ENCODE measurements around the gene MAPT.

MAPT gene

GRCh38 chr17:45950888-45951287, 56.5 kb downstream of the MAPT start:
- TF ChIP-seq TCF4 (CRISPR knock-in tag; IDR thresholded peaks at IDR 0.05; ENCODE audit: borderline replicate concordance) (no peak), ZNF565 (CRISPR knock-in tag; conservative IDR thresholded peaks at IDR 0.05; ENCODE audit: low read depth) (no peak), CSRNP3 (CRISPR knock-in tag; IDR thresholded peaks at IDR 0.05) (no peak), TSHZ2 (CRISPR knock-in tag; IDR thresholded peaks at IDR 0.05) (no peak), ISL1 (CRISPR knock-in tag; IDR thresholded peaks at IDR 0.05) (no peak), OSR1 (CRISPR knock-in tag; IDR thresholded peaks at IDR 0.05) (no peak), CSDC2 (CRISPR knock-in tag; IDR thresholded peaks at IDR 0.05) (no peak), RARB (CRISPR knock-in tag; IDR thresholded peaks at IDR 0.05) (no peak)
- no peak for ATAC-seq

GRCh38 chr17:45951403-45951802, 57.0 kb downstream of the MAPT start:
- TF ChIP-seq CSRNP3 (CRISPR knock-in tag; IDR thresholded peaks at IDR 0.05), result no peak
- TF ChIP-seq OSR1 (CRISPR knock-in tag; IDR thresholded peaks at IDR 0.05), result no peak
- TF ChIP-seq BACH2 (CRISPR knock-in tag; IDR thresholded peaks at IDR 0.05; ENCODE audit: borderline replicate concordance), result no peak
- TF ChIP-seq GLIS3 (CRISPR knock-in tag; IDR thresholded peaks at IDR 0.05), result no peak
- TF ChIP-seq PATZ1 (CRISPR knock-in tag; IDR thresholded peaks at IDR 0.05; ENCODE audit: borderline replicate concordance), result no peak
- TF ChIP-seq PPARA (CRISPR knock-in tag; IDR thresholded peaks at IDR 0.05; ENCODE audit: borderline replicate concordance), result no peak
- no peak for TF ChIP-seq TSHZ2 (CRISPR knock-in tag; IDR thresholded peaks at IDR 0.05)
- TF ChIP-seq ZFP30 (CRISPR knock-in tag; IDR thresholded peaks at IDR 0.05), result no peak
- TF ChIP-seq CSDC2 (CRISPR knock-in tag; IDR thresholded peaks at IDR 0.05), result no peak
- TF ChIP-seq ZC3H10 (CRISPR knock-in tag; IDR thresholded peaks at IDR 0.05), result no peak
- no peak for TF ChIP-seq ARNTL (CRISPR knock-in tag; IDR thresholded peaks at IDR 0.05; ENCODE audit: borderline replicate concordance, low read depth)
- no peak for TF ChIP-seq ESRRG (CRISPR knock-in tag; IDR thresholded peaks at IDR 0.05)
- no peak for TF ChIP-seq POU6F1 (CRISPR knock-in tag; IDR thresholded peaks at IDR 0.05; ENCODE audit: borderline replicate concordance, low read depth)
- ATAC-seq, result no peak

- TF ChIP-seq TSHZ2 (CRISPR knock-in tag; IDR thresholded peaks at IDR 0.05), result no peak
- TF ChIP-seq BACH2 (CRISPR knock-in tag; IDR thresholded peaks at IDR 0.05; ENCODE audit: borderline replicate concordance), result no peak
- TF ChIP-seq CSRNP3 (CRISPR knock-in tag; IDR thresholded peaks at IDR 0.05), result no peak
- TF ChIP-seq ZNF8 (CRISPR knock-in tag; IDR thresholded peaks at IDR 0.05), result no peak
- no peak for TF ChIP-seq CREB5 (CRISPR knock-in tag; IDR thresholded peaks at IDR 0.05; ENCODE audit: low read depth)
- ATAC-seq, result no peak
Measured at GRCh38 chr17:45951941-45952340, 57.6 kb downstream of the MAPT start.

Data from SK-N-SH treated with all-trans-retinoic acid at 6 μM for 48 hours (cell line).